RWPE2 (cell line): ENCODE data around the gene ARHGAP26.
A peak's percentile ranks its signal among the peaks of the same experiment; 100 is the strongest.

Experiments used
- ATAC-seq: fragments of 200-7000 bp; cut with Tn5 transposase; 3 replicates; pipeline ENCODE4 v1.9.1; 2021; ENCODE audit warnings: low read depth
- DNase-seq: peaks from one replicate; pipeline ENCODE4 v3.0.0-alpha.2; 2020; ENCODE audit warnings: low spot score
- H3K27ac ChIP-seq: fragments of 450-650 bp; 2 replicates; pipeline ENCODE4 v1.5.1; 2017; ENCODE audit warnings: mild to moderate bottlenecking; ENCODE audit not compliant: poor library complexity, severe bottlenecking
- H3K27me3 ChIP-seq: fragments of 250-450 bp; sonication (Bioruptor Pico); 2 replicates; pipeline ENCODE4 v1.5.1; 2021; ENCODE audit warnings: mild to moderate bottlenecking, moderate library complexity; ENCODE audit not compliant: insufficient read depth, poor library complexity, severe bottlenecking
- H3K36me3 ChIP-seq: fragments of 250-450 bp; sonication (Bioruptor Pico); 2 replicates; pipeline ENCODE4 v1.5.1; 2020; ENCODE audit warnings: low read depth, mild to moderate bottlenecking, moderate library complexity
- H3K4me1 ChIP-seq: fragments of 250-450 bp; sonication (Bioruptor Pico); 2 replicates; pipeline ENCODE4 v1.5.1; 2021; ENCODE audit warnings: mild to moderate bottlenecking, moderate library complexity; ENCODE audit not compliant: insufficient read depth, poor library complexity, severe bottlenecking
- H3K4me3 ChIP-seq: fragments of 250-450 bp; sonication (Bioruptor Pico); 2 replicates; pipeline ENCODE4 v1.5.1; 2021; ENCODE audit warnings: mild to moderate bottlenecking, moderate library complexity; ENCODE audit not compliant: severe bottlenecking
- H3K9me3 ChIP-seq: fragments of 250-450 bp; sonication (Bioruptor Pico); 2 replicates; pipeline ENCODE4 v1.5.1; 2021; ENCODE audit warnings: mild to moderate bottlenecking, moderate library complexity; ENCODE audit not compliant: severe bottlenecking
- TF ChIP-seq, protein P1 (sequence below): fragments of 450-650 bp; IDR thresholded peaks from one replicate; pipeline ENCODE4 v1.5.1; 2017; ENCODE audit warnings: mild to moderate bottlenecking, moderate library complexity; ENCODE audit not compliant: poor library complexity, severe bottlenecking

Gene ARHGAP26

DNA sequence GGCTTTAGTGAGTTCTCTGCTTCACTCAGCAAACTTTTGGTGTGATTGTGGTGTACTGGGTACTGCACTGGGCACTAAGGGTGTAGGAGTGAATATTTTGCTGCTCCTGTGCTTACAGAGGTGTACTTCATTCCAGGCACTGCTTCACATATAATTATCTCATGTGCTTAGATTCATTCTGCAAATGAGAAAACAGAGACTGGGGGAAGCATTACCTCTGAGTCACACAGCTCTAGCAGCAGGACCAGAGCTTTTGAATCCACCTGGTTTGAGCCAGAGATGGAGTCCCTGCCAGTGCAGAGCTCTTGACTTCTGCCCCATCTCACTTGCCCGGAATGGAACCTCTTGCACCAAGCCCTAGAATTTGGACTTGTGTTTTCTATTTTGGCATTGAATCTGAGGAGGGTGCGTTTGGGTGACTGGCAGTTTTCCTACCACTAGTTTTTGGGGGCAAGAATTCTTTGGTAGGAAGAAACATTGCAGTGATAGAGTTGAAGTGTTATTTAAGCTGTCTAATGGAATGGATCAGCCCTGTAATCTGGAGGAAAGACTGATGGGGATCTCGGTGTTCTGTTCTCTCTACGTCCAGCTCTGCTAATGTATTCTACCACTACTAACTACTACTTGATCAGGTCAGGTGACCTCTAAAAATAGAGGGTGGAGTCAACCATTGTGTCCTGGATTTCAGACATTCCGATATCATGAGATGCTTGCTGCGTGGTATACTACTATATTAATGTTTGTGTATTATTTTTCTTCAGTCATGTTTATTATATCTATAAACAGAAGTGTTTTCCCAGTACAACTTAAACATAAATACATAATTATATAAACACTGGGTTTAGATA is 2.5 kb downstream of the ARHGAP26 start:
- no peak overlapping the region for H3K4me3 ChIP-seq
- no peak for ATAC-seq
- no peaks in the 10 kb centered on the region for H3K4me1 ChIP-seq

DNA sequence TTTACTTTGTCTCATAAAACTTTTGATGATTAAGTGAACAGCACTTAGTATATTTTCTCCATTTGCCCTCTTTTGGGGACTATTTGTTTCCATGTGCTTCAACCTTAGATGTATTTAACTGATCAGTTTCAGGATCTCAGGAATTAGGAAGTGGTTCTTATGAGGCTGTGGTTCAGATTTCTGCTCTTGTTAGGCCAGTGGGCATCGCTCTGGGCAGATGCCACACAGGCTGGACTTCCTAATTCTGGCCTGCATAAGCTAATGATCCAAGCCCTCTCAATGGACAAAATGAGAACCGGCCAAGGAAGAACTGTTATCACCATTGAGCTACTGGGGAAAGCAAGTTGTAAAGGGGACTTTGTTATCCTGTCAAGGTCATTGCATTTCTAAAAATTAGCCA is 6.9 kb downstream of the ARHGAP26 start:
- Histone ChIP-seq H3K27me3 (no peaks in the 10 kb centered on the region), H3K4me3 (no peak overlapping the region), H3K4me1 (peaks cover 22% of the 10 kb centered on the region), H3K36me3 (no peaks in the 10 kb centered on the region), H3K9me3 (no peaks in the 10 kb centered on the region), H3K27ac (no peak overlapping the region)
- ATAC-seq (no peak), DNase-seq (no peak)
- TF ChIP-seq, protein P1, sequence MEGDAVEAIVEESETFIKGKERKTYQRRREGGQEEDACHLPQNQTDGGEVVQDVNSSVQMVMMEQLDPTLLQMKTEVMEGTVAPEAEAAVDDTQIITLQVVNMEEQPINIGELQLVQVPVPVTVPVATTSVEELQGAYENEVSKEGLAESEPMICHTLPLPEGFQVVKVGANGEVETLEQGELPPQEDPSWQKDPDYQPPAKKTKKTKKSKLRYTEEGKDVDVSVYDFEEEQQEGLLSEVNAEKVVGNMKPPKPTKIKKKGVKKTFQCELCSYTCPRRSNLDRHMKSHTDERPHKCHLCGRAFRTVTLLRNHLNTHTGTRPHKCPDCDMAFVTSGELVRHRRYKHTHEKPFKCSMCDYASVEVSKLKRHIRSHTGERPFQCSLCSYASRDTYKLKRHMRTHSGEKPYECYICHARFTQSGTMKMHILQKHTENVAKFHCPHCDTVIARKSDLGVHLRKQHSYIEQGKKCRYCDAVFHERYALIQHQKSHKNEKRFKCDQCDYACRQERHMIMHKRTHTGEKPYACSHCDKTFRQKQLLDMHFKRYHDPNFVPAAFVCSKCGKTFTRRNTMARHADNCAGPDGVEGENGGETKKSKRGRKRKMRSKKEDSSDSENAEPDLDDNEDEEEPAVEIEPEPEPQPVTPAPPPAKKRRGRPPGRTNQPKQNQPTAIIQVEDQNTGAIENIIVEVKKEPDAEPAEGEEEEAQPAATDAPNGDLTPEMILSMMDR = no peak

More for the DNA sequence above, 2.5 kb downstream of the ARHGAP26 start:
- Histone ChIP-seq H3K27ac (no peak overlapping the region), H3K27me3 (no peaks in the 10 kb centered on the region), H3K9me3 (no peaks in the 10 kb centered on the region), H3K36me3 (no peaks in the 10 kb centered on the region)
- no peak for DNase-seq
- TF ChIP-seq, protein P1 = no peak

DNA sequence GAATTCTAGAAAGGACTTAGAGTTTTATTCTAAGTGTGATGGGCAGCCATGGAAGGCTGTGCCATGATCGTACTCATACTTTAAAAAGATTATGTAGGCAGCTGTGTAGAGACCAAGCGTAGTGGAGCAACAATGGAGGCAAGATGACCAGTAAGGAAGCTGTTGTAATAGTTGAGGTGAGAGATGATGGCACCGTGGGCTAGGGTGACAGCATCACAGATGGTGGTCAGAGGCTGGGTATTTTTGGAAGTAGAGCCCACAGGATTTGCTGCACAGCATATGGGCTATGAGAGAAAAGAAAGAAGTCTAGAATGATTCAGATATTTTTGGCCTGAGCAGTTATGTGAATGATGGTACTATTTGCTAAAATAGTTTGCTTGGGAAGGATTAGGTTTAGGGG is 7.7 kb downstream of the ARHGAP26 start:
- Histone ChIP-seq H3K36me3 (no peaks in the 10 kb centered on the region), H3K4me1 (peaks cover 22% of the 10 kb centered on the region), H3K4me3 (no peak overlapping the region), H3K27ac (no peak overlapping the region), H3K27me3 (no peaks in the 10 kb centered on the region), H3K9me3 (no peaks in the 10 kb centered on the region)
- TF ChIP-seq, protein P1 = no peak
- ATAC-seq = no peak
- no peak for DNase-seq

DNA sequence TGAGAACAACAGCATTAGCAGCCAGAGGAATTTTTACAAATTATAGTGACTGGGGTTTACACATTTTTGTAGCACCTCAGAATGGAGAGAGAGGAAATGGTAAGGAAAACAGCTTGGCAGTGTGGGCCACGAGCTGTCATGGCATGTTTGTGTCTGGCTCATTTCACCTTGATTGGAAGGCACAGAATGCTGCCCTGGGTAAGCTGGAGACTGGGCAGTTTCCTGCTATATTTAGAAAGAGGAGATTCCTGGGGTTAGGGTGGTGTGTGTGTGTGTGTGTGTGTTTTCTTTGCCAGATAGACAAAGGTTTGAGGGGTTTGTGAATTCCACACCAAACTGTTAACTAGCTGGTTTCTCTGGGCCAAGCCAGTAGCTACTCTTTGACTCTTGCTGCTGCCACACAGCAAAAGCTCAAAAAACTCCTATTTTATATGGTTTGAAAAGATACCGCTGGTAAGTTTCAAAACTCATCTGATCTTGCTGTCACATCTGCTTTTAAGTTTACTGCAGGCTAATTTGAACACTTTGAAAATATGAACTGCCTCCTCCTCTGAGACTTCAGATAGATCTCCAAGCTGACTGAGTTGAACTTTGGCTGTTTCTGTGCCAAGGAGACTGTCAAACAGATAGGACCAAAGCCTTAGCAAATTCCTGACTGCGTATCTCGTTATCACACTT is 9.1 kb downstream of the ARHGAP26 start:
- DNase-seq (no peak), ATAC-seq (peak; percentile 79)
- peaks cover 22% of the 10 kb centered on the region for H3K4me1 ChIP-seq
- H3K4me3 ChIP-seq = no peak overlapping the region
- no peaks in the 10 kb centered on the region for H3K27me3 ChIP-seq
- no peaks in the 10 kb centered on the region for H3K36me3 ChIP-seq
- peak overlapping the region; percentile 18 for H3K27ac ChIP-seq
- TF ChIP-seq, protein P1 = no peak
- H3K9me3 ChIP-seq = no peaks in the 10 kb centered on the region
